Measurements from ENCODE around the gene OGDH.

DNA sequence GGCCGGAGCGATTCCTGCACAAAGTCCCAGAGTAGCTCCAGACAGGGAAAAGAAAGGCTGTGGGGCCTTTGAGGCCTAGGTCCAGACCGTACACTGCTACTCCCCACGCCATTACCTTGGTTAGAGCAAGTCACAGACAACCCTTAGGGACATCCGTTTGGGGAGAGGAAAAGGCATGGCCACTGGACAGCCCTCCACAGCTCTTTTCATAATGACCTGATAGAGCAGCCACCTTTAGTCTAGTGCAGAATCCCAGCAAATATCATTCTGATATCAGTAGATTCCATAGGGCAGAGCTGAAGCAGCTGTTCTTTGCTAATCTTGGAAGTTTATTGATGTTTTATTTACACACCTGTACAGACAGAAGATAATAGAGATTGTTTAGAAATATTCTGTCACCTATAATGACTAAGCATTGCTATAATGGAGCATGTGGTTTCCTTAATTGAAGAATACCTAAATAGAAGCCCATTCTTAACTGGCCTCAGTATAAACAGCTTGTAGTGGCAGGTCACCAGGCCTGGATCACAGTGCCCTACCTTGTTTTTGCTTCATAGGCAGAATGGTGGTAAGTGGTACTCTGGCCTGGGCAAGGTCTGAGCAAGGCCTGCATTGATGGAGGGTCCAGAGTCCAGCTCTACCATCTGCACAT lies 27.9 kb downstream of the OGDH start:
- TF ChIP-seq YY1 (IDR thresholded peaks at IDR 0.05; ENCODE audit: low read depth) (no peak), ZBTB7A (IDR thresholded peaks at IDR 0.05; ENCODE audit: low read depth) (no peak)
